ENCODE measurements around the gene GPR85. TPM values are rescaled to one million over a fixed set of nuclear protein-coding genes. Genes with fewer than 3 reads are reported as not detected.

The GPR85 gene
- total and polyA plus RNA-seq, 10 of the 15 experiments (the other 5 are each of a cell fraction or from before 2014, with no cell fraction given), result 0.05 to 0.38 TPM; not detected in 8

GRCh38 chr7:113040849-113041248 is 45.8 kb downstream of the GPR85 start (continued):
- no peak for TF ChIP-seq ZBTB4 (CRISPR knock-in tag; IDR thresholded peaks at IDR 0.05)
- TF ChIP-seq CREB1 (IDR thresholded peaks at IDR 0.05; ENCODE audit: low read depth), result no peak
- no peak for TF ChIP-seq MTA2 (IDR thresholded peaks at IDR 0.05; ENCODE audit: low read depth)
- TF ChIP-seq, protein P1, sequence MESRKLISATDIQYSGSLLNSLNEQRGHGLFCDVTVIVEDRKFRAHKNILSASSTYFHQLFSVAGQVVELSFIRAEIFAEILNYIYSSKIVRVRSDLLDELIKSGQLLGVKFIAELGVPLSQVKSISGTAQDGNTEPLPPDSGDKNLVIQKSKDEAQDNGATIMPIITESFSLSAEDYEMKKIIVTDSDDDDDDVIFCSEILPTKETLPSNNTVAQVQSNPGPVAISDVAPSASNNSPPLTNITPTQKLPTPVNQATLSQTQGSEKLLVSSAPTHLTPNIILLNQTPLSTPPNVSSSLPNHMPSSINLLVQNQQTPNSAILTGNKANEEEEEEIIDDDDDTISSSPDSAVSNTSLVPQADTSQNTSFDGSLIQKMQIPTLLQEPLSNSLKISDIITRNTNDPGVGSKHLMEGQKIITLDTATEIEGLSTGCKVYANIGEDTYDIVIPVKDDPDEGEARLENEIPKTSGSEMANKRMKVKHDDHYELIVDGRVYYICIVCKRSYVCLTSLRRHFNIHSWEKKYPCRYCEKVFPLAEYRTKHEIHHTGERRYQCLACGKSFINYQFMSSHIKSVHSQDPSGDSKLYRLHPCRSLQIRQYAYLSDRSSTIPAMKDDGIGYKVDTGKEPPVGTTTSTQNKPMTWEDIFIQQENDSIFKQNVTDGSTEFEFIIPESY (IDR thresholded peaks at IDR 0.05), result no peak

- Histone ChIP-seq H3K4me2 (ENCODE audit: control insufficient read depth, insufficient read depth) (no peak overlapping the region), H3K36me3 (ENCODE audit: control insufficient read depth in 2 of 2, insufficient read depth in 2 of 2, low read length in 1 of 2) (no peaks in the 10 kb centered on the region), H4K20me1 (ENCODE audit: control insufficient read depth, insufficient read depth) (no peaks in the 10 kb centered on the region), H3K9ac (ENCODE audit: control insufficient read depth, insufficient read depth, low read length) (no peak overlapping the region), H3K27me3 (replicated peaks in 1 of 2; ENCODE audit: control insufficient read depth in 2 of 2, insufficient read depth in 2 of 2, low read length in 1 of 2) (no peaks in the 10 kb centered on the region), H3K27ac (ENCODE audit: control insufficient read depth, insufficient read depth) (no peak overlapping the region), H2AFZ (ENCODE audit: control insufficient read depth, low read depth, low read length) (no peak overlapping the region), H3K4me1 (ENCODE audit: control insufficient read depth, insufficient read depth, low read length) (no peaks in the 10 kb centered on the region), H3K4me3 (no peak overlapping the region), H3K9me3 (replicated peaks; ENCODE audit: control insufficient read depth, insufficient read depth, low read length) (no peaks in the 10 kb centered on the region), H3K79me2 (ENCODE audit: control insufficient read depth, insufficient read depth, low read length) (no peaks in the 10 kb centered on the region)
- BruUV-seq (replicated peaks), result no TSS peak
- WGBS (ENCODE audit: insufficient coverage, insufficient replicate concordance, low lambda C conversion rate, missing lambda C conversion rate), result 0% methylated on average over 2 of the region's 2 CpGs
- DNase-seq (ENCODE audit: low read depth, low spot score) (no peak), FAIRE-seq (no peak), ATAC-seq (no peak)
- SMC1A ChIA-PET (ENCODE audit: uncharacterized antibody, unreplicated experiment), result no interaction called here
- POLR2A ChIA-PET, result no interaction called here
- CTCF ChIA-PET, result interaction anchor here (0.5 to 1.0 kb wide), 3 partner anchors 126 to 262 kb away, joined by 3 to 4 read pairs (median 3); no protein-coding TSS in a partner anchor
- in situ Hi-C loops (cut with MboI), result no loop called here
- RAD21 ChIA-PET (ENCODE audit: unreplicated experiment), result no interaction called here
- intact Hi-C loops (cut with micrococcal nuclease; ENCODE audit: unreplicated experiment), result loop anchor here (10.0 kb wide), 1 partner anchor 329 kb away; no protein-coding TSS in a partner anchor
- no peak for TF ChIP-seq ZNF687 (IDR thresholded peaks at IDR 0.05)
- TF ChIP-seq SIX5 (IDR thresholded peaks at IDR 0.05; ENCODE audit: low read depth, low read length, severe bottlenecking), result no peak
- TF ChIP-seq E2F8 (IDR thresholded peaks at IDR 0.05; ENCODE audit: low read depth, partially characterized antibody), result no peak
- TF ChIP-seq PBX3 (IDR thresholded peaks at IDR 0.05; ENCODE audit: insufficient replicate concordance, low read depth, low read length), result no peak
Observed at GRCh38 chr7:113033959-113034358, 52.7 kb downstream of the GPR85 start.
